Amniotic stem cell (primary cell): ENCODE data around the gene WDR38.
A peak's percentile ranks its signal among the peaks of the same experiment; 100 is the strongest.
"Not testable (repeated sequence)": the region's sequence is repeated elsewhere in the genome, so short reads cannot be mapped to it uniquely, and the experiment has no call there.

Experiments
- DNase-seq: peaks from one replicate; lab custom pipeline; 2025; lab: John Stamatoyannopoulos, UW

WDR38 gene

DNA sequence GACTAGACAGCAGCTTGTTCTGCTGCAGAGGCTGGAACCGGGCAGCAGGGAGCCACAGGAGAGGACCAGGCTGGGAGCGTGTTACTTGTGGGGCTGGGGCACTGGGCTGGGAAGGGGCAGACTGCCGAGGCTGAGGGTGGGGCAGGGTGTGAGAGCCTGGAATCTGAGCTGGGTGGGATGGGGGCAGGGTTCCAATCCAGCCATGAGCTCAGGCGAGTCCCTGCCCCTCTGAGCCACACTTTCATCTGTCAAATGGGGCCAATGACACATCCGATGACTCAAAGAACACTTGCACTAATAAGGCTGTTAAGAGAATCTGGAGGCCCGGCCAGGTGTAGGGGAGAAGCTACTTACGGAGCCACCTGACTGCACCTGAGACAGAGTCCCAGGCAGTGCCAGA lies 18.7 kb upstream of the WDR38 start:
- DNase-seq = no peak

DNA sequence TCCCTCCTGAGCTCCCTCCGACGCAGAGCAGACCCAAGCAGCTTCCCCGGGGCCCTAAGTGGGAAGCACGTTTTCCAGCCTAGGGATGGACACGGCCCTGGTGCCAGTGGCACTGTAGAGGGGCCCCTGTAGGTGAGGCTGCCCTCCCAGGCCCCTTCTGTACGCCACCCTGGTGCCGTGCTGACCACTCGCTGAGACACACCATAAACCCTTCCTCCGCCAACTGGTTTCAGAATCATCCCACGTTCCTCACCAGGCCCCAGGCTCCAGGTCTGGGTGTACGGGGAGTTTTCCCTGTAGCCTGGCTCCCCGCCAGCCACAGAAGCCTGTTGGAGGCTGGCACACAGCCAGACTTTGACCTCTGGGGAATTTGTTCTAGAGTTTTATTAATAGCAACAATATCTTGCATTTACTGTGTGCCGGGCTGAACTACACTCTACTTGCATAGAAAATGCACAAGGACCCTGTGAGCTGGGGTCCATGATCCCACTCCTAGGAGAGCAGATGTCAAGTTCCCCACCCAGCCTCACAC lies 18.2 kb upstream of the WDR38 start:
- peak; percentile 9 for DNase-seq

- DNase-seq = not testable (repeated sequence)
These were observed 15.1 kb upstream of the WDR38 start for GRCh38 chr9:124838132-124838531.

GRCh38 chr9:124838567-124839275 lies 14.5 kb upstream of the WDR38 start:
- DNase-seq = not testable (repeated sequence)

GRCh38 chr9:124839612-124840299 lies 13.5 kb upstream of the WDR38 start:
- DNase-seq = no peak

- DNase-seq = no peak
These were observed 12.9 kb upstream of the WDR38 start for GRCh38 chr9:124840300-124840833.

- DNase-seq = no peak
These were observed 12.0 kb upstream of the WDR38 start for GRCh38 chr9:124841075-124841821.

DNA sequence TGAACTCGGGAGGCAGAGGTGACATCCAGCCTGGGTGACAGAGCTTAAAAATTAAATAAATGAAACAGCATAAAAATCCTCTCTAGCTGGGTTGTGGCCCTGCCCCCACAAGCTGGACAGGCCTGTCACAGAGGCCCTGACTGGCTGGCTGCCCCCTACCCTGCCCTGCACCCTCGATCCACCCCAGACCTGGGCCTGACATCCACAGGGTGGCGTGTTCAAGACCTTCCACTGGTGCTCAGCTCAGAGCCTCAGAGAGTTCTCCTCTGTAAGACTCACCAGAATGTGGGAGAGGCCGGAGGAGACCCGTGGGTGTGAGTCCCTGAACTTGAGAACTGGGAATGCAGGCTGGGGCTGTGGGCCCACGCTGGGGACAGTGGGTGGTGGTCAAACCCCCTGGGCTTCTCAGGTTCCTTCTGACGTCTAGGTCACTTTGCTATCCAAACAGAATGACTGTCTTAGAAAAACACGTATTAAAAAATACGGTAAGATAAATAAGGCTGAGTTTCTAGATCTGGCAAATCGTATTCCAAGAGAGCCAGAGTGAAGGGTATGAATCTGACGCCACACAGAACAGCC lies 9.7 kb upstream of the WDR38 start:
- no peak for DNase-seq

DNA sequence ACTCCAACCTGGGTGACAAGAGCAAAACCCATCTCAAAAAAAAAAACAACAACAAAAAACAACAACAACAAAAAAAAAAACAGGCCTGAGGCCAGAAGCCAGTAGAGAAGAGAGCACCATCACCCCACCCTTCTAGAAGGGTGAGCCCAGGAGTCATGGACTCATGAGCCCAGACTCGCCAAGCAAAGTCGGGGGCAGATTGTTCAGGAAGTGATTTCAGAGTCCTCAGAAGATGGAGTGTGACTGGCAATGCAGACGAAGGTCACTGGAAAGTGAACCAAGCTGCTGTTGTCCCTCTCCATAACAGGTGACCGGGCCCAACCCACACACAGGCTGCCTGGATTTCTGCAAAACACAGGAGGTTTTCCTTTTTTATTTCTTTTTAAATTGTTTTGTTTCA lies 9.0 kb upstream of the WDR38 start:
- no peak for DNase-seq

GRCh38 chr9:124846467-124846866 lies 6.8 kb upstream of the WDR38 start:
- DNase-seq = not testable (repeated sequence)

DNA sequence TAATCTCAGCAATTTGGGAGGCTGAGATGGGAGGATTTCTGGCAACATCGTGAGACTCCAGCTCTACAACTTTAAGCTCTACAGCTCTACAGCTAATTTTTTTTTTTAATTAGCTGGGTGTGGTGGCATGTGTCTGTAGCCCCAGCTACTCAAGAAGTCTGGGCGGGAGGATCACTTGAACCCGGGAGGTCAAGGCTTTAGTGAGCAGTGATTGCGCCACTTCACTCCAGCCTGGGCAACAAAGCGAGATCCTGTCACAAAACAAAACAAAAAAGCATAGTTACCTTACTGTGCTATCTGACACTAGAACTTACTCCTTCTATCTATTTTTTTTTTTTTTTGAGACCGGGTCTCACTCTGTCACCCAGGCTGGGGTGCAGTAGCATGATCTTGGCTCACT lies 6.3 kb upstream of the WDR38 start:
- no peak for DNase-seq

- no peak for DNase-seq
These were observed 3.5 kb upstream of the WDR38 start for GRCh38 chr9:124849801-124850200.

DNA sequence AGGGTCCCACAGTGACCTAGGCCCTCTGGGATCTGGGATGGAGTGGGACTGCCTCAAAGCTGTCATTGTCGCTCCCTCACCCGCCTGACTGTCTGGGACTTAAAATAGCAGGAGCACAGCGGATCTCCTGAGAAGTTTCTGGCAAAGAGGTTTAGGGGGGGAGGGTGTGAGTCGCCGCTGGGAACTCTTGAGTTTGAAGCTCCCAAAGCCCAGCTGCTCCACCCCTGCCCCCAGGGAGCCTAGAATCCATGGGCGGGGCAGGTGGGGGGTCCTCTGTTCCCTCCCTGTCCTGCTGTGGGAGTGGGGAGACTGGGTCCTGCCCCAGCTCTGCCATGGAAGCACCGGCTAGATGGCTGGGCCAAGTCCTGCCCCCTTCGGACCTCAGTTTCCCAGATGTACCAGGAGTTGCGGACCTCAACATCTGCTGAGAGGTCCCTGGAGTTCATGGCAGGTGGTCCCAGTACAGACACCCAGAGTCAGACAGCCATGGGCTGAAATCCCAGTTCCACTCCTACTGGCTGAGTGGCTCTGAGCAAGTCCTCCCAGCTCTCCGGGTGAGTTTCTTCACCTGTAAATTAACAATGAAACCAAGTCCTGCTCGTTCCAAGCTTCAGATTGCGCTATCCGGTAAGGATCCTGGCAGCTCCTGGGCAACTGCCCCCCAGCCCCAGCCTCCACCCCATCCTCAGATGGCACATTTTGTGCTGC lies 985 bp upstream of the WDR38 start:
- DNase-seq = no peak

GRCh38 chr9:124853605-124854143 lies 414 bp downstream of the WDR38 start:
- no peak for DNase-seq

GRCh38 chr9:124854161-124854560 lies 901 bp downstream of the WDR38 start:
- DNase-seq = no peak

- no peak for DNase-seq
These were observed 1.6 kb downstream of the WDR38 start for GRCh38 chr9:124854822-124855221.

DNA sequence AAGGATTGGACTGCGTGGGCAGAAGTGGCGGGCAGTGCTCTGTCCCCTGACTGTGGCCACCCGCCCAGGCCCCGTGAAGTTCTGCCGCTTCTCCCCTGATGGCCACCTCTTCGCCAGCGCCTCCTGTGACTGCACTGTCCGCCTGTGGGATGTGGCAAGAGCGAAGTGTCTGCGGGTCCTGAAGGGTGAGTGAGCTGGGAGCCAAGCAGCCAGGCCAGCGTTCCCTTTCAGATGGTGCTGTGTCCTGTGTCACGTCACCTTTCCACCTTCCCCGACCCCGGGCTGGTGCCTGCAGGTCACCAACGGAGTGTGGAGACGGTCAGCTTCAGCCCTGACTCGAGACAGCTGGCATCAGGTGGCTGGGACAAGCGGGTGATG lies 2.3 kb downstream of the WDR38 start:
- no peak for DNase-seq

DNA sequence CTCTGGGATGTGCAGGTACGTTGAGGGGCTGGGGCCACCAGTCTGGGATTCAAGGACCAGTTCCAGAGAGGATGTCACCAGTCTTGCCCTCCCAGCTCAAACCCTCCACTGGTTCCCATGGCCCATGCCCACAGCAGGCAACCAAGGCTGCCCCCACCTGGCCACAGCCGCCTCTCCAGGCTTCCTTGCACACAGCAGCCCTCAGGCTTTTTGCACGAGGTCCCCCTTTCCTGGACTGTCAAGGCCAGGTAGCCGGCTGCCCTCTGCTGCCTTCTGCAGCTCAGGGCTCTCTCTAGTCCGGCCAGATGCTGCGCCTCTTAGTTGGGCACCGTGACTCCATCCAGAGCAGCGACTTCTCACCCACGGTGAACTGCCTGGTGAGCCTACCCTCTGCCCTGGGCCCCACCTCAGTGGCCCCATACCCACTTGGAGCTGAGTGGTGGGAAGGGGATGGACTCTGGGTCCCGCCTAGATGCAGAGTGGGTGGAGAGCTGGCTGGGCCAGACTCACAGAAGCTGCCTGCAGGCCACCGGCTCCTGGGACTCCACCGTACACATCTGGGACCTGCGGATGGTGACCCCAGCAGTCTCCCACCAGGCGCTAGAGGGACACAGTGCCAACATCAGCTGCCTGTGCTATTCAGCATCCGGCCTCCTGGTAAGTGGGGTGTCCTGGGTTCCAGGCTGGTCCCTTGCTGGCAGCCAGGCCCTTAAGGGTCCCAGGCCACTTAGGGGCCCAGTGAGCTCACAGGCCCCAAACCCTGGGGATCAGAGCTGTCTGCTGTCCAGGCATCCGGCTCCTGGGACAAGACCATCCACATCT lies 2.9 kb downstream of the WDR38 start:
- no peak for DNase-seq

- DNase-seq = no peak
These were observed 4.4 kb downstream of the WDR38 start for GRCh38 chr9:124857533-124858162.
